Right ventricle myocardium superior (tissue), 1 donor: ENCODE measurements around the gene CPSF7. TPM values are rescaled to one million over a fixed set of nuclear protein-coding genes. Genes with fewer than 3 reads are reported as not detected.
A peak's percentile ranks its signal among the peaks of the same experiment; 100 is the strongest.
"Not testable (repeated sequence)": the region's sequence is repeated elsewhere in the genome, so short reads cannot be mapped to it uniquely, and the experiment has no call there.

Experiments used
- ATAC-seq: fragments of 200-7000 bp; cut with Tn5 transposase; one replicate; pipeline ENCODE4 v1.9.1; 2020; ENCODE audit warnings: mild to moderate bottlenecking; ENCODE audit not compliant: poor library complexity
- DNase-seq: peaks from one replicate; pipeline ENCODE4 v3.0.0-alpha.2; 2020
- intact Hi-C: fragments of 100-400 bp; cut with DNase I; formaldehyde crosslinking; loops from one replicate; pipeline ENCODE4 v1.11.2; 2022
- long read RNA-seq: library from polyadenylated mRNA; unstranded; transcript quantifications from one replicate; pipeline ENCODE4 v2.0.0, GENCODE V29; 2021
- total RNA-seq: library from RNA; stranded (reverse); fragmentation: NEBNext Ultra II Directional; extraction: Animal tissue kit (Norgen Biotek cat#: 25700); gene quantifications from one replicate; pipeline ENCODE4 v1.2.1, GENCODE V29; 2021
- donor health status: DM: no; HTN: yes; CAD: no; lungs with severe emphysema.

The CPSF7 gene, protein sequence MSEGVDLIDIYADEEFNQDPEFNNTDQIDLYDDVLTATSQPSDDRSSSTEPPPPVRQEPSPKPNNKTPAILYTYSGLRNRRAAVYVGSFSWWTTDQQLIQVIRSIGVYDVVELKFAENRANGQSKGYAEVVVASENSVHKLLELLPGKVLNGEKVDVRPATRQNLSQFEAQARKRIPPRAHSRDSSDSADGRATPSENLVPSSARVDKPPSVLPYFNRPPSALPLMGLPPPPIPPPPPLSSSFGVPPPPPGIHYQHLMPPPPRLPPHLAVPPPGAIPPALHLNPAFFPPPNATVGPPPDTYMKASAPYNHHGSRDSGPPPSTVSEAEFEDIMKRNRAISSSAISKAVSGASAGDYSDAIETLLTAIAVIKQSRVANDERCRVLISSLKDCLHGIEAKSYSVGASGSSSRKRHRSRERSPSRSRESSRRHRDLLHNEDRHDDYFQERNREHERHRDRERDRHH
- total RNA-seq: 32.5 TPM
- long read RNA-seq, transcript CPSF7-202 (10 exons, 3,650 nt): major isoform, 8 of 31 reads
- long read RNA-seq, transcript CPSF7-205 (10 exons, 3,524 nt): minor isoform, 5 of 31 reads
- long read RNA-seq, partial matches to known transcripts: 10 of 31 reads
- long read RNA-seq, other reads (novel, unspliced or antisense): 7 of 31 reads

DNA sequence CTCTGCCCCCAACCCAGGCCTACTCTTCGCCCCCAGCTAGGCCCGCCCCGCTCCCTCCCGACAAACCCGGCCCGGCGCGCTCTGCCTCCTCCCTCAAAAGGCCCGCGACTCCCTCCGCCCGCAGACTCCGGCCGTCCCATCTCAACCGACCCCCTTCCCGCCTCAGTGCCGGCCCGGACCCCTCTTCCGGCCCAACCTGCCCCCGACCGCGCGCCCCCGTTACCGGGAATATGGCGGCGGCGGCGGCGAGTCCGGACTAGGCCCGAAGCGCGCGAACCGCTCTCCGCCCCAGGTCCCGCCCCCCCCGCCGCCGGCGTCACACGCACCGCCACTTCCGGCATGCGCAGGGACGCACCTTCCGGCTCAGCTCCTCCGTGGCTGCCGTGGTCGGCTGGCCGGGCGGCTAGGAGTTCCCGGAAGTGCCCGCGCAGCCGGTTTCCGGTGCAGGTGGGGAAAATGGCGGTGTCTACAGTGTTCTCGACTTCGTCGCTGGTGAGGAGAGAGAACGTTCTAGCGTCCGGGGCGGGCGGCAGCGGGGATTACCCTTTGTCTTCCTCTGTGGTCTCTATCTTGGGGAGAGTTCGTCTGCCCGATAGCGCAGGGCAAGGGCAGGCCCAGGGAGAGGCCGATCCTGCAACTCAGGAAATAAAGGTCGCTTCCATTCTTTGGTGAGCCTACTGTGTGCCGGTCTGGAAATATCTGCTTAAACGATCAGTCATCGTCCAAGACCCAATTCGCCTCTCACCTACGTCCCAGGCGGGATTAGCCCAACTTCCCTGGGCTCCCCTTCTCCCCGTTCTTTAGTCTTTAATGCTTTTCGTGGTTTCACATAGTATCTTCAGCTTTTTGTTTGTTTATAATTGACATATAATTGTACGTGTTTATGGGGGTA, at the start of gene CPSF7, which contains the start of gene SDHAF2:
TSS of gene CPSF7 (minus strand) at position 285 of the 892 bp plus-strand sequence. CDS start 740 bp downstream, outside the sequence.
TSS of gene SDHAF2 (plus strand) at position 434 of the 892 bp plus-strand sequence. CDS start at position 457, 23 bp downstream.
- intact Hi-C loops: no loop called here
- ATAC-seq: peak; percentile 99
- peak; percentile 98 for DNase-seq

DNA sequence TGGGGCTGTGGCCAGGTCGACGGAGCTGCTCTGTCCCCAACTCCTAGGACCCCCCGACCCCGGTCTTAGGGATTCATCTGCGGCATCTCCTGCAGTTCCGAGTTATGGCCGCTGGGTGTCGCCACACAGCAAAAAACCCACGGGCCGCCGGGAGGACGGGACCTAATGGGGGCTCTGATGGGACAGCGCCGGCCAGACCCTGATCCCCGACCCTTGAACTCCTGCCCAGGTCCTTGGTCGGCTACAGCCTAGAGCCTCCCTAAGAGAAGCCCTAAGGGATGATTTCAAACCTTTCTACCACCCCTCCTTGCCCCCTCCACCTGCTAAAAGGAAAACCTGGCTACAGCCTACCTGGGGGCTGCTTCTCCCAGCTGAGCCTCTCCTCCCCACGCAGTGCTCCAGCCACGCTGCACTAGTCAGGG, 48.0 kb upstream of the CPSF7 start:
- peak; percentile 77 for DNase-seq
- ATAC-seq: peak; percentile 53
- intact Hi-C loops: loop anchor here (5.0 to 10.0 kb wide), 3 partner anchors 40 to 160 kb away; no protein-coding TSS in a partner anchor

DNA sequence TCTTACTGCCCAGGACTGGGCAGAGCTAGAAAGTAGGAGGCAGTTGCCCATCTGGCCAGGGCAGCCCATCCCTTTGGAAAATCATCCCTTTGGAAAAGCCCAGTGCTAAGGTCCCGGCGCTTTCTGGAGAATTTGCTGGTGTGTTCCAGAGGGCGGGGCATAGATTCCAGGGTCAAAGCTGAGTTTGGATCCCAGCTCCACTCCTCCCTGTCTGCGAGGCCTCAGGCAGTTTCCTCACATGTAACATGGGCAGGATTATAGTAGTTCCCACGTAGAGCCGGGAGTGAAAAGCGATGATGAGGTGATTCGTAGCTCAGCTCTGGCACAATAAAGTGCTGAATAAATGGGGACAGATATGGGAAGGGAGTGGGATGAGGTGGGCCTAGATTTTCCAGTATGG, 47.4 kb upstream of the CPSF7 start:
- DNase-seq (no peak), ATAC-seq (peak; percentile 20)
- intact Hi-C loops: loop anchor here (5.0 to 10.0 kb wide), 3 partner anchors 40 to 160 kb away; no protein-coding TSS in a partner anchor

DNA sequence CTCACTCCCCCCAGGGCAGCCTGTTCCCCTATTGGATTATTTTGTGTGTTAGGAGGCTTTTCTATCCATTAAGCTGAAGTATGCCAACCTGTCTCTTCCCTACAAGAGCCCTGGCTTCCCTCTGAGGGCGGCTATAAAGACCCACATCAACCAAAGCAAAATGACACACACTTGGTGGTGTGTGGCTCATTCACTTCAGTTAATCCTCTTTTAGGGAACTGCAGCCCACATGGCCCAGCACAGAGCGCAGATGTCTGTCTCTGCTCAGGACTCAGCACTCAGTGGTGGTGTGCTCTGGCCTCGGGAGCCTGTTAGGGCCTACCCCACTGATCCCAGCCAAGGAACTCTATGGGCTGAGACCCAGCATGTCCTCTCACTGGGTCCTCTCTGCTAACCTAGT, 46.6 kb upstream of the CPSF7 start:
- intact Hi-C loops: loop anchor here (5.0 to 10.0 kb wide), 3 partner anchors 41 to 161 kb away; no protein-coding TSS in a partner anchor
- ATAC-seq (no peak), DNase-seq (no peak)

DNA sequence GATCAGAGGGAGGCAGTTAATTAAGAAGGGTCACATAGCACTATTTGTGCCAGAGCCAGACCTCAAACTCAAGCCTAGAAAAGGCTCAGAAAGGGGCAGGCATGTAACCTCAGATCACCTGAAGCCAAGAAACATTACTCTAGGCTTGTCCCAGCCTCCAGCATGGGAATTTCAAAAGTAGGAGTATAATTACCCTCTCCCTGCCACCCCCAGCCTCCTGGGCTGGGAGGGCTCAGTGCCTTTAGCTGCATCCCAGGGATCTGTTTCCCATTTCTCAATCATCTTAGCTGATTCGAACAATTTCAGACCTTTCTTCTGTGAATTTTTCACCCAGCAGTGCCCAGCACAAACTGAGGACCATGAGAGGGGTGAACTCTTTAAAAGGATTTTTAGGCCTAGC, 45.7 kb upstream of the CPSF7 start:
- no peak for DNase-seq
- ATAC-seq: no peak
- intact Hi-C loops: loop anchor here (5.0 to 10.0 kb wide), 3 partner anchors 42 to 162 kb away; no protein-coding TSS in a partner anchor

DNA sequence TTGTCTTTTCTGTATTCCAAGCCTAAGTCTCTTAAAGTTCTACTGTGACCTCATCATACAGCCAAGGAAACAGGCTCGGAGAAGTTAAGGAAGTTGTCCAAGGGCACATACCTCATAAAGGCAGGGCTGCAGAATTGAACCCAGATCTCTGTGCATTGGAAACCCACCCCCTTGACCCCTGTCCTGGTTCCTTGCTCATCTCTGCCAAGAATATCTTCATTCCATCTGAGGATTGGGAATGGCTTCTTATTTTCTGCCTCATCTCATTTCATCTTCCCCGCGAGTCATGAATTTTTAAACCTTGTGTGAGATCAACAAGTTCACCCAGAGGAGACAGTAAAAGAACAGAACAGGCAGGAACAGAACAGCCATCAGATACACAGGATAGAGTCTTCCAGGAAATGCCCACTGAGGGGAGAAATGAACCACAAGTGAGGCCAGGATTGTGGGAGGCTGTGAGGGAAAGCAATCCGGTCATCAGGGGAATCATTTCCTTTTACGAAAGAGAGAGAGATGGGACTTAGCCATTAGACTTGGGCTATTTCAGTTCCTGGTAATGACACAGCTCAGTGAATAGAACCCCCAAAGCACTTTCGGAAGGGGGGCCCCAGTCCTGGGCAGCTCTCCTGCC, 44.4 kb upstream of the CPSF7 start:
- no peak for ATAC-seq
- intact Hi-C loops: loop anchor here (10.0 kb wide), 1 partner anchor 101 kb away; no protein-coding TSS in a partner anchor

DNA sequence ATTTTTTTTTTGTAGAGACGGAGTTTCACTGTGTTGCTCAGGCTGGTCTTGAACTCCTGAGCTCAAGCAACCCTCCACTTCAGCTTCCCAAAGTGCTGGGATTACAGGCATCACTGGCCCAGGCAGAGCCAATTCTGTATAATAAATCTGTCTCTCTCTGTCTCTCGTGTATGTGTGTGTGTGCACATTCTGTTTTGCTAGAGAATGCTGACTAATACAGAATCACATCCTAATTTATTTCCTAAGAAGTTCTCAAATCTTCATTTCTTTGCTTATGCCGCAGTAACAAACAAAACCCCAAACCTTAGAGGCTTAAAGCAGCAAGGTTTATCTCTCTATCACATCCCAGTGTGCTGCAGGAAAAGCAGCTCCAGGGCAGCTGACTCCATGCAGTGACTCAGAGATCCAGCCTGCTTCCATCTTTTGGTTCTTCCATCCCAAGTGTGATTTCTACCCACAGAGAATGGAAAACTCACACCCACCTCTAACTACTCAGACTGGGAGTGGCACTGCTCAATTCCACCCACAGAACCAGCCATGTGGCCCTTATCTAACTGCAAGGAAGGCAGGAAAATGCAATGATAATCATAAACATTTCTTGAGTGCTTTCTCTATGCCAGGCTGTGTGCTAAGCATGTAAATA, 43.7 kb upstream of the CPSF7 start:
- ATAC-seq: no peak
- intact Hi-C loops: loop anchor here (10.0 kb wide), 1 partner anchor 101 kb away; no protein-coding TSS in a partner anchor
- no peak for DNase-seq

More for the DNA sequence above, 44.4 kb upstream of the CPSF7 start:
- no peak for DNase-seq

DNA sequence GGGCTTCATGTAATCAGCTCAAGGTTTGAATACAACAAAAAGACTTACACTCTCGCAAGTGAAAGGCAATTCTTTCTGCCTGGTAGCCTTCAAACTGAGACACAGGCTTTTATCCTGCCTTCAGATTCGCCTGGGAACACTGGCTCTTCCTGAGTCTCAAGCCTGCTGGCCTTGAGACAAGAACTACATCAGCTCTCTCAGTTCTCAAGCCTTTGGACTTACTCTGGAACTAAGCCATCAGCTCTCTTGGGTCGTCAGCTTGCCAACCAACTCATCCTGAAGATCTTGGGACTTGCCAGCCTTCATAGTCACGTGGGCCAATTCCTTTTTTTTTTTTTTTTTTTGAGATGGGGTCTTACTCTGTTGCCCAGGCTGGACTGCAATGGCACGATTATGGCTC, 43.1 kb upstream of the CPSF7 start:
- intact Hi-C loops: loop anchor here (10.0 kb wide), 1 partner anchor 102 kb away; no protein-coding TSS in a partner anchor
- no peak for DNase-seq

DNA sequence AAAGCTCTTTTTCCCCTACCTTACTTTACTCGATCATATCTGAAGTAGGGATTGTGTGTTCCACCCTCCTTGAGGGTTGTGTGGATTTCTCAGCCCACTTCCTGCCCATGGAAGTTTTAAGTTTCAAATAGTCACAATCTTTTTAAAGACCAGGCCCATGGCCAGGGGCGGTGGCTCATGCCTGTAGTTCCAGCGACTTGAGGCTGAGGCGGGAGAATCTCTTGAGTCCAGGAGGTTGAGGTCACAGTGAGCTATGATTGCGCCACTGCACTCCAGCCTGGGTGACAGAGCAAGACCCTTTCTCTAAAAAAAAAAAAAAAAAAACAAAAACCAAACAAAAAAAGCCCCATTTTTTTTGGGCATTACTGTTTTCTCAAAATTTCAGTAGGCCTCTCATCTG, 42.5 kb upstream of the CPSF7 start:
- DNase-seq (peak; percentile 88), ATAC-seq (peak; percentile 86)
- intact Hi-C loops: loop anchor here (10.0 kb wide), 1 partner anchor 103 kb away; no protein-coding TSS in a partner anchor

More for the DNA sequence above, 43.1 kb upstream of the CPSF7 start:
- ATAC-seq: peak; percentile 76

DNA sequence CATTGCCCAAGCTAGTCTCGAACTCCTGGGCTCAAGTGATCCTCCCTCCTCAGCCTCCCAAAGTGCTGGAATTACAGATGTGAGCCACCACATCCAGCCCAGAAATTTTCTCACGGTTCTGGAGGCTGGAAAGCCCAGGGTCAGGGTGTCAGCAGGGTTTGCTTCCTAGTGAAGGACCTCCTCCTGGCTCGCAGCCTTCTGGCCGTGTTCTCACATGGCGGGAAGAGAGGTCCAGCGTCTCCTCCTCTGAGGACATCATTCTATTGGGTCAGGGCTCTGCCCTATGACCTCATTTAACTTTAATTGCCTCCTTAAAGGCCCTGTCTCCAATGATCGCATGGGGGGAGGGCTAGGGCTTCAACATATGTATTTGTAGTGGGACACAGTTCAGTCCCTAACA, 38.2 kb upstream of the CPSF7 start:
- DNase-seq (peak; percentile 67), ATAC-seq (peak; percentile 19)
- intact Hi-C loops: no loop called here

DNA sequence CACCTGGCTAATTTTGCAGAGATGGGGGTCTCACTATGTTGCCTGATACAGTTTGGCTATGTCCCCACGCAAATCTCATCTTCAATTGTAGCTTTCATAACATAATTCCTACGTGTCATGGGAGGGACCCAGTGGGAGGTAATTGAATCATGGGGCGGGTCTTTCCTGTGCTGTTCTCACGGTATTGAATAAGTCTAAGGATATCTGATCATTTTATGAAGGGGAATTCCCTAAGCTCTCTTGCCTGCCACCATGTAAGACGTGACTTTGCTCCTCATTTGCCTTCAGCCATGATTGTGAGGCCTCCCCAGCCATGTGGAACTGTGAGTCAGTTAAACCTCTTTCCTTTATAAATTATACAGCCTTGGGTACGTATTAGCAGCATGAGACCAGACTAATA, 37.8 kb upstream of the CPSF7 start:
- ATAC-seq, intact Hi-C loops, DNase-seq: not testable (repeated sequence)

DNA sequence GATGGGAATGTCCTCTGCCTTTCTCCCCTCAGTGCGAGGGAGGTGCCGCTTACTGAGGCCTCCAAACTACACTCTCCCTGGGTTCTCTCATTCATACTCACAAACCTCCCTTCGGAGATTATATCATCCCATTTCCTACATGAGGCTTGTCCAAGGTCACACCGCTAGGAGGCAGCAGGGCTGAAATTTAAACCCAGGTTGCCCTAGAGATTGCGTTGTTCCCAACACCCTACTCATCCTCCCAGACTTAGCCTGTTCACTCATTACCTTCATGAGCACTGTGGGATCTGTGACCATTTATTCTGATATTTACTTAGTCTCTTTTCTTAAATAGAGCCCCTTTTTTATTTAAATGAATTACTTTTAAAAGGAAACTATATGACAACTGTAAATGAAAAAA, 31.2 kb upstream of the CPSF7 start:
- no peak for DNase-seq
- intact Hi-C loops: no loop called here
- no peak for ATAC-seq

DNA sequence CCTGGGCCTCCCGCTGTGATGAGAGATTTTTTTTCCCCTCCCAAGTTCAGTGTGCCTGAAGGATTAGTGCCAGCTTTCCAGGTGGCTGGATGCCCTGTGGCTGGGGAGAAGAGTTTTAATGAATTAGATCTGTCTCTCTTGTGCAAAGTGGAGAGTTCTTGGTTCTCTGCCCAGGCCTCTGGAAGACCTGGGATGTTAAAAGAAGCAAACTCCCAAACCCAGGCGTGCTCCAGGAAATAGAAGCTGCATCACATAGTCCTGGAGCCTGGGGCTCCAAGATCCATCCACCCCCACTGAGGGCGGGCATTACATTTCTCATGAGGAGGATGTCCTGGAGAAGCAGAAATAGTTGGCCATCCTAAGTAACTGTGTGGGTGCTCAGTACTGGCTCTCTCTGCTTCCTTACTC, 30.7 kb upstream of the CPSF7 start:
- ATAC-seq: peak; percentile 86
- intact Hi-C loops: no loop called here
- no peak for DNase-seq

DNA sequence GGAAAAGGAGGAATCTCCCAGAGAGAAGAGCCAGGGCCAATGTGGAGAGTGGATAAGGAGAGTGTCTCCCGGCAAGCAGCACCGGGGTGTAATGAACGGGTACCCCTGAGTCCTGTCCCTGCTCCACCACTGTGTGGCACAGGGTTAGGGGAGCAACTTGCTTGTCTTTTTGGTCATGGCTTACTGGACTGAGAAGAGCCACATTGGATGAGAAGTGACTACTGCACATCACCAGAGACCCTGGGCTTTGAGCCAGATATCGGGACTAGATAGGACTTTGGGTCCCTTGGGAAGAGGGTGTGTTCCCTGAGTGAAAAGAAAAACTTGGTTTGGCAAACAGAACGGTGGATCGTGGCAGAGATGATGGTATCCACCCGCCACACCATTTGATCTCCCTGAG, 24.7 kb upstream of the CPSF7 start:
- intact Hi-C loops: no loop called here
- DNase-seq: no peak
- ATAC-seq: peak; percentile 6

DNA sequence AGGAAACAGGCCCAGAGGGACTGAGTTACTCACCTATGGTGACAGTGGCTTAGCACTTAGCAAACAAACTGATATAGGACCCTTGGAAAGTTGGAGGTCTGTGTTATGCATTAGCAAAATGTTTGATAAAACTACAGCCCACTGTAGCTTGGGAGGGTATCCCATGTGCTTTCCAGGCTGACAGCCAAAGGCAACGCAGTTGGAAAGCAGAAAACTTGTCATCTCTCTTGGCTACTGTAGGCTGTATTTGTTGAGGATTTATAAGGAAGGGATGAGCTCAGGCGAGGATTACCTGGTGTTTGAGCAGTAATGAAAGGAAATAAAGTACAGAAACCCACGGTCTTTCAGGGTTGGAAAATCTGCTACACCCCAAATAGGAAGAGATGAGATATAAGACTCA, 23.9 kb upstream of the CPSF7 start:
- intact Hi-C loops: no loop called here
- DNase-seq: no peak
- peak; percentile 30 for ATAC-seq

DNA sequence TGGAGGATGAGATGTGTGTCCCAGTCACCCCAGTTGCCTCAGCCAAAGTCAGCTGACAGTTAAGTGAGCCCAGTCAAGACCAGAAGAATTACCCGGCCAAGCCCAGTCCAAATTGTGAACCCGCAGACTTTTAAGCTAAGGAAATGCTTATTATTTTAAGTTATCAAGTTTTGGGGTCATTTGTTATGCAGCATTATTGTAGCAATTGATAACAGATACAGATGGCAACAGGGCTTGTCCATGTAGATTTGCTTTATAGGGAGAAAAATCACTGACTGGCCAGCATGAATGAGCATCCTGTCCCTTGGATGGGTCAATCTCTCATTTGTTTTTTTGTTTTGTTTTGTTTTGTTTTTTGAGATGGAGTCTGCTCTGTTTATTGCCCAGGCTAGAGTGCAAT, 23.1 kb upstream of the CPSF7 start:
- no peak for ATAC-seq
- DNase-seq: no peak
- intact Hi-C loops: no loop called here

DNA sequence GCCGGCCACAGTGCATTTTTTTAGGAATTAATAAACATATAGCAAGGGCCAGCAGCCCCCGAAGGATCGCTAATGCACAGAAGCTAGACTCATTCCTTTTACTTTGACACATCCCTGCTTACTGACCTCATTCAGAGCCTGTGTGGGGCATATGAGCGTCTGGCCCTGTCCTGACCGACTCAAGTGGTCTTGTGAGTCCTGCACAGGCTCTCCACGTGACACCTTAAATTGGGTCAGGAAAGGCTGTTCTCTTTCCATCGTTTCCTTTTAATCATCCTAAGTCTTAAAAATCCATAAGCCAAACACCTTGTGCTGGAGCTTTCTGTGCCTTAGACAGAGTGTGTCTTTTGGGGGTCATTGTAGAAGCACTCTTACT, 18.8 kb upstream of the CPSF7 start:
- intact Hi-C loops: loop anchor here (10.0 kb wide), 1 partner anchor 66 kb away; no protein-coding TSS in a partner anchor
- ATAC-seq: no peak
- no peak for DNase-seq
